Left lung (tissue), 10 donors: ENCODE results near the gene SH3YL1. TPM values are rescaled to one million over a fixed set of nuclear protein-coding genes. Genes with fewer than 3 reads are reported as not detected.

Source experiments
- ATAC-seq: fragments of 200-7000 bp; cut with Tn5 transposase; one replicate; pipeline ENCODE4 v1.9.1; 2020; ENCODE audit warnings: moderate library complexity
- DNase-seq, 4 donors: peaks; one replicate each; pipeline ENCODE4 v3.0.0-alpha.2; 2013 to 2020
- H3K27ac ChIP-seq, 2 donors: fragments of 200-600 bp; sonication (generic) in 1 of 2; one replicate each; pipeline versions ENCODE4 v1.5.0 to v1.8.0; 2020 to 2021
- H3K27me3 ChIP-seq, 2 donors: fragments of 200-600 bp; sonication (generic) in 1 of 2; one replicate each; pipeline versions ENCODE4 v1.5.0 to v1.8.0; 2020 to 2021
- H3K36me3 ChIP-seq, 2 donors: fragments of 200-600 bp; sonication (generic) in 1 of 2; one replicate each; pipeline versions ENCODE4 v1.5.0 to v1.8.0; 2020 to 2021
- H3K4me1 ChIP-seq, 2 donors: fragments of 200-600 bp; one replicate each; pipeline ENCODE4 v1.8.0; 2021
- H3K4me3 ChIP-seq, 2 donors: fragments of 200-600 bp; sonication (generic) in 1 of 2; one replicate each; pipeline versions ENCODE4 v1.5.0 to v1.8.0; 2020 to 2021; ENCODE audit warnings: mild to moderate bottlenecking in 1 of 2
- H3K9me3 ChIP-seq, 2 donors: fragments of 200-600 bp; sonication (generic) in 1 of 2; one replicate each; pipeline versions ENCODE4 v1.5.0 to v1.8.0; 2020 to 2021
- CTCF ChIP-seq, 2 donors: fragments of 200-600 bp; sonication (generic) in 1 of 2; IDR thresholded peaks; one replicate each; pipeline versions ENCODE4 v1.5.0 to v1.8.0; 2021; ENCODE audit warnings: antibody characterized with exemption in 2 of 2
- intact Hi-C, 2 donors: fragments of 100-400 bp; cut with DNase I; formaldehyde crosslinking; loops; one replicate each; pipeline versions ENCODE4 v1.11.2 to v1.14.2; 2022
- polyA plus RNA-seq, 6 donors: library from polyadenylated mRNA; unstranded; fragments of 120-200 nt; gene quantifications; one replicate each; pipeline ENCODE4 v1.2.1, GENCODE V29; 2013; ENCODE audit not compliant: insufficient read length in 6 of 6
- total RNA-seq, 2 donors: library from RNA; stranded (reverse); fragmentation: NEBNext Ultra II Directional; extraction: Animal tissue kit (Norgen Biotek cat#: 25700); gene quantifications; one replicate each; pipeline ENCODE4 v1.2.1, GENCODE V29; 2021
- donor health status: DM: no; HTN: yes; CAD: no.
- donor health status: DM: no; HTN: no; CAD: no.

SH3YL1 gene
- total and polyA plus RNA-seq, 8 donors, result 49.1 to 157 (median 112) TPM

GRCh38 chr2:253202-253638, 10.6 kb downstream of the SH3YL1 start:
- no peaks in the 10 kb centered on the region for H3K4me1 ChIP-seq
- H3K9me3 ChIP-seq, result peaks cover 0 to 5% of the 10 kb centered on the region in 2 donors
- H3K36me3 ChIP-seq, result peaks cover 0 to 12% of the 10 kb centered on the region in 2 donors
- no peak overlapping the region for H3K4me3 ChIP-seq
- no peak for TF ChIP-seq CTCF (IDR thresholded peaks at IDR 0.05)
- DNase-seq (no peak), ATAC-seq (no peak)
- H3K27me3 ChIP-seq, result no peaks in the 10 kb centered on the region
- intact Hi-C loops, result no loop called here
- no peak overlapping the region for H3K27ac ChIP-seq

- H3K36me3 ChIP-seq, result peaks cover 0 to 13% of the 10 kb centered on the region in 2 donors
- no peak overlapping the region for H3K27ac ChIP-seq
- no peak for TF ChIP-seq CTCF (IDR thresholded peaks at IDR 0.05)
- H3K27me3 ChIP-seq, result no peaks in the 10 kb centered on the region
- no peak overlapping the region for H3K4me3 ChIP-seq
- intact Hi-C loops, result no loop called here
- DNase-seq, result no peak
- no peaks in the 10 kb centered on the region for H3K9me3 ChIP-seq
- H3K4me1 ChIP-seq, result no peaks in the 10 kb centered on the region
- no peak for ATAC-seq
Observed at GRCh38 chr2:252001-252602, 11.7 kb downstream of the SH3YL1 start.

GRCh38 chr2:249538-250042, 14.2 kb downstream of the SH3YL1 start:
- peaks cover 0 to 29% of the 10 kb centered on the region in 2 donors for H3K36me3 ChIP-seq
- no peaks in the 10 kb centered on the region for H3K9me3 ChIP-seq
- H3K4me3 ChIP-seq, result no peak overlapping the region
- no peaks in the 10 kb centered on the region for H3K27me3 ChIP-seq
- intact Hi-C loops, result no loop called here
- DNase-seq, result no peak
- no peak overlapping the region for H3K27ac ChIP-seq
- H3K4me1 ChIP-seq, result no peaks in the 10 kb centered on the region
- ATAC-seq, result no peak
- TF ChIP-seq CTCF (IDR thresholded peaks at IDR 0.05), result no peak

- no peaks in the 10 kb centered on the region for H3K9me3 ChIP-seq
- no peak overlapping the region for H3K27ac ChIP-seq
- DNase-seq, result no peak
- TF ChIP-seq CTCF (IDR thresholded peaks at IDR 0.05), result no peak
- H3K27me3 ChIP-seq, result no peaks in the 10 kb centered on the region
- H3K4me3 ChIP-seq, result no peak overlapping the region
- H3K4me1 ChIP-seq, result no peaks in the 10 kb centered on the region
- intact Hi-C loops, result no loop called here
- no peak for ATAC-seq
- H3K36me3 ChIP-seq, result peaks cover 0 to 38% of the 10 kb centered on the region in 2 donors
Observed at GRCh38 chr2:248724-249123, 15.1 kb downstream of the SH3YL1 start.

- Histone ChIP-seq H3K36me3 (peaks cover 0 to 51% of the 10 kb centered on the region in 2 donors), H3K4me1 (no peaks in the 10 kb centered on the region), H3K4me3 (no peak overlapping the region), H3K27ac (no peak overlapping the region), H3K27me3 (no peaks in the 10 kb centered on the region), H3K9me3 (no peaks in the 10 kb centered on the region)
- ATAC-seq, result peak; percentile 83
- peak in 1 of 4 donors; percentile 49 for DNase-seq
- peak; percentile 50 to 53 for TF ChIP-seq CTCF (IDR thresholded peaks at IDR 0.05)
- intact Hi-C loops, result no loop called here
Observed at GRCh38 chr2:246489-247144, 17.2 kb downstream of the SH3YL1 start.
